Measurements from ENCODE around the gene AKTIP.

AKTIP gene

DNA sequence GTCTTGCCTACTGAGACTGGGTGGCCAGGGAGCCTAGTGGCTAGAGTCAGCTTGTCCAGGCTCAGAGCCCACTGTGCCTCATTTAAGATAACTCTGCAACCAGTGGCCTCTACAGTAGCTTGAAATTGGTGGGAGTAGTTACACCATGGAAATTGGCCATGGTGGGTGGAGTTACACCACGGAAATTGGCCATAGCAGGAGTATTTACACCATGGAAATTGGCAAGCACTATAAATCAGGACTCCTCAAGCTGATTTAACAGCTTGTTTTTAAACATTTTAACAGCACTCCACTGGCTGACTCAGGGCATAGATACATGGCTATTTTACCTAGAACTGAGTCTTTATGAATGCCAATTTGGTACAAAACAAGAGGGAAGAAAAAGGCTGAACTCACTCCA is 27.7 kb upstream of the AKTIP start:
- no peaks in the 10 kb centered on the region for H3K4me1 ChIP-seq (ENCODE audit: insufficient read depth, poor library complexity, severe bottlenecking)
- DNase-seq (ENCODE audit: low spot score) (no peak), ATAC-seq (ENCODE audit: low read depth) (no peak)
- H3K27ac ChIP-seq (ENCODE audit: poor library complexity, severe bottlenecking) = no peak overlapping the region
- no peaks in the 10 kb centered on the region for H3K36me3 ChIP-seq (ENCODE audit: low read depth)
- no peaks in the 10 kb centered on the region for H3K9me3 ChIP-seq (ENCODE audit: severe bottlenecking)
- no peak overlapping the region for H3K4me3 ChIP-seq (ENCODE audit: severe bottlenecking)
- no peaks in the 10 kb centered on the region for H3K27me3 ChIP-seq (ENCODE audit: insufficient read depth, poor library complexity, severe bottlenecking)
- TF ChIP-seq, protein P1, sequence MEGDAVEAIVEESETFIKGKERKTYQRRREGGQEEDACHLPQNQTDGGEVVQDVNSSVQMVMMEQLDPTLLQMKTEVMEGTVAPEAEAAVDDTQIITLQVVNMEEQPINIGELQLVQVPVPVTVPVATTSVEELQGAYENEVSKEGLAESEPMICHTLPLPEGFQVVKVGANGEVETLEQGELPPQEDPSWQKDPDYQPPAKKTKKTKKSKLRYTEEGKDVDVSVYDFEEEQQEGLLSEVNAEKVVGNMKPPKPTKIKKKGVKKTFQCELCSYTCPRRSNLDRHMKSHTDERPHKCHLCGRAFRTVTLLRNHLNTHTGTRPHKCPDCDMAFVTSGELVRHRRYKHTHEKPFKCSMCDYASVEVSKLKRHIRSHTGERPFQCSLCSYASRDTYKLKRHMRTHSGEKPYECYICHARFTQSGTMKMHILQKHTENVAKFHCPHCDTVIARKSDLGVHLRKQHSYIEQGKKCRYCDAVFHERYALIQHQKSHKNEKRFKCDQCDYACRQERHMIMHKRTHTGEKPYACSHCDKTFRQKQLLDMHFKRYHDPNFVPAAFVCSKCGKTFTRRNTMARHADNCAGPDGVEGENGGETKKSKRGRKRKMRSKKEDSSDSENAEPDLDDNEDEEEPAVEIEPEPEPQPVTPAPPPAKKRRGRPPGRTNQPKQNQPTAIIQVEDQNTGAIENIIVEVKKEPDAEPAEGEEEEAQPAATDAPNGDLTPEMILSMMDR (IDR thresholded peaks at IDR 0.05; ENCODE audit: poor library complexity, severe bottlenecking) = no peak

GRCh38 chr16:53530046-53530445 is 27.0 kb upstream of the AKTIP start:
- DNase-seq (ENCODE audit: low spot score) = no peak
- H3K27me3 ChIP-seq (ENCODE audit: insufficient read depth, poor library complexity, severe bottlenecking) = no peaks in the 10 kb centered on the region
- H3K9me3 ChIP-seq (ENCODE audit: severe bottlenecking) = no peaks in the 10 kb centered on the region
- TF ChIP-seq, protein P1 (IDR thresholded peaks at IDR 0.05; ENCODE audit: poor library complexity, severe bottlenecking) = no peak
- no peak for ATAC-seq (ENCODE audit: low read depth)
- no peaks in the 10 kb centered on the region for H3K36me3 ChIP-seq (ENCODE audit: low read depth)
- H3K4me3 ChIP-seq (ENCODE audit: severe bottlenecking) = no peak overlapping the region
- H3K27ac ChIP-seq (ENCODE audit: poor library complexity, severe bottlenecking) = no peak overlapping the region
- H3K4me1 ChIP-seq (ENCODE audit: insufficient read depth, poor library complexity, severe bottlenecking) = no peaks in the 10 kb centered on the region

DNA sequence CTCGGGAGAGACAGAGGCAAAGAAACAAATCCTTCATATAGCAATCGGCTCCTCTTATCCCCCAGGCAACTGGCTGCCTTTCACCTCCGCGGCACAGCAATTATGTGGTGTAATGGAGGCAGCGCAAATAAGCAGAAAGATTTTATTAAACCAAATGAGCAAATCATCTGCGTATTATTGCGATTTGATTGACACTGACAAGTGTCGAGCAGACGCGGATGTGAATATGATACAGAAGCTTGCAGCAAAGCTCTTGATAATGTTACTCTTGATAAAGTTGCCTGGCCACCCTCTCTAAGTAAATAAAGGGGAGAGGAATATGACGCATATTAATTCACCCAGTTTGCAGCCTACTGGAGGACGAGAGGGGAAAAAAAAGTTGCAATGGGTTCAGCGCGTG is 26.5 kb upstream of the AKTIP start:
- H3K27ac ChIP-seq (ENCODE audit: poor library complexity, severe bottlenecking) = no peak overlapping the region
- no peaks in the 10 kb centered on the region for H3K27me3 ChIP-seq (ENCODE audit: insufficient read depth, poor library complexity, severe bottlenecking)
- no peak overlapping the region for H3K4me3 ChIP-seq (ENCODE audit: severe bottlenecking)
- ATAC-seq (ENCODE audit: low read depth) (no peak), DNase-seq (ENCODE audit: low spot score) (no peak)
- no peaks in the 10 kb centered on the region for H3K9me3 ChIP-seq (ENCODE audit: severe bottlenecking)
- no peaks in the 10 kb centered on the region for H3K36me3 ChIP-seq (ENCODE audit: low read depth)
- no peaks in the 10 kb centered on the region for H3K4me1 ChIP-seq (ENCODE audit: insufficient read depth, poor library complexity, severe bottlenecking)
- TF ChIP-seq, protein P1 (IDR thresholded peaks at IDR 0.05; ENCODE audit: poor library complexity, severe bottlenecking) = no peak

- H3K4me3 ChIP-seq (ENCODE audit: severe bottlenecking) = no peak overlapping the region
- DNase-seq (ENCODE audit: low spot score) (no peak), ATAC-seq (ENCODE audit: low read depth) (no peak)
- TF ChIP-seq, protein P1 (IDR thresholded peaks at IDR 0.05; ENCODE audit: poor library complexity, severe bottlenecking) = no peak
- no peaks in the 10 kb centered on the region for H3K27me3 ChIP-seq (ENCODE audit: insufficient read depth, poor library complexity, severe bottlenecking)
- no peaks in the 10 kb centered on the region for H3K36me3 ChIP-seq (ENCODE audit: low read depth)
- H3K27ac ChIP-seq (ENCODE audit: poor library complexity, severe bottlenecking) = no peak overlapping the region
- H3K9me3 ChIP-seq (ENCODE audit: severe bottlenecking) = no peaks in the 10 kb centered on the region
- no peaks in the 10 kb centered on the region for H3K4me1 ChIP-seq (ENCODE audit: insufficient read depth, poor library complexity, severe bottlenecking)
Measured at GRCh38 chr16:53528797-53529196, 25.8 kb upstream of the AKTIP start.

DNA sequence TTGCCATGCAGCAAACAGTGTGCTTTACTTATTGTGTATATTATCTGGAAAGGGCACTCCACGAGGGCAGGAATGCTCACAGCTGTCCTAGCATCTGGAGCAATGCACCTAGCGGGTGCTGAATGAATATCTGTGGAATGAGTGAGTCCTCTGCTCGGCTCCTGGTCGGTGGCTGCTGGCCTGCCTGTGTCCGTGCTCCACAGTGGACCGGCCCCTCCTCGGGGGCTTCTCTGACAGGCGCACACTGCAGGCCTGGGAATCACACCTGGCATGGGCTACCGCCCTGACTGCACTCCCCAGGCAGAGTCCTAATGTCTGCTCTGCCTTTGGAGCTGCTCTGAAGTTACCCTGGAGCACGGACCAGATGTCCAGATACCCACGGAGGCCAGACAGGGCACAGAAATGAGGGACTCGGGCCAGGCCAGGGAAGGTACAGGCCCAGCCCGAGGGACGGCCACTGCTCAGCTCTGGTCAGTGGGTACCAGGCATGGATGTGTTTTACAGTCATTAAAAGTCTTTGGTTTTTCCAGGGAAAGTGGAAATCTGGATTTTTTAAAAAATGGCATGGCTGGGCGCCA is 21.1 kb upstream of the AKTIP start:
- ATAC-seq (ENCODE audit: low read depth) (no peak), DNase-seq (ENCODE audit: low spot score) (no peak)
- Histone ChIP-seq H3K36me3 (ENCODE audit: low read depth) (no peaks in the 10 kb centered on the region), H3K4me1 (ENCODE audit: insufficient read depth, poor library complexity, severe bottlenecking) (no peaks in the 10 kb centered on the region), H3K27ac (ENCODE audit: poor library complexity, severe bottlenecking) (no peak overlapping the region), H3K4me3 (ENCODE audit: severe bottlenecking) (no peak overlapping the region), H3K27me3 (ENCODE audit: insufficient read depth, poor library complexity, severe bottlenecking) (no peaks in the 10 kb centered on the region), H3K9me3 (ENCODE audit: severe bottlenecking) (no peaks in the 10 kb centered on the region)
- TF ChIP-seq, protein P1 (IDR thresholded peaks at IDR 0.05; ENCODE audit: poor library complexity, severe bottlenecking) = no peak
